ENCODE data around the gene ANKK1.
A peak's percentile ranks its signal among the peaks of the same experiment; 100 is the strongest.

Gene ANKK1, protein sequence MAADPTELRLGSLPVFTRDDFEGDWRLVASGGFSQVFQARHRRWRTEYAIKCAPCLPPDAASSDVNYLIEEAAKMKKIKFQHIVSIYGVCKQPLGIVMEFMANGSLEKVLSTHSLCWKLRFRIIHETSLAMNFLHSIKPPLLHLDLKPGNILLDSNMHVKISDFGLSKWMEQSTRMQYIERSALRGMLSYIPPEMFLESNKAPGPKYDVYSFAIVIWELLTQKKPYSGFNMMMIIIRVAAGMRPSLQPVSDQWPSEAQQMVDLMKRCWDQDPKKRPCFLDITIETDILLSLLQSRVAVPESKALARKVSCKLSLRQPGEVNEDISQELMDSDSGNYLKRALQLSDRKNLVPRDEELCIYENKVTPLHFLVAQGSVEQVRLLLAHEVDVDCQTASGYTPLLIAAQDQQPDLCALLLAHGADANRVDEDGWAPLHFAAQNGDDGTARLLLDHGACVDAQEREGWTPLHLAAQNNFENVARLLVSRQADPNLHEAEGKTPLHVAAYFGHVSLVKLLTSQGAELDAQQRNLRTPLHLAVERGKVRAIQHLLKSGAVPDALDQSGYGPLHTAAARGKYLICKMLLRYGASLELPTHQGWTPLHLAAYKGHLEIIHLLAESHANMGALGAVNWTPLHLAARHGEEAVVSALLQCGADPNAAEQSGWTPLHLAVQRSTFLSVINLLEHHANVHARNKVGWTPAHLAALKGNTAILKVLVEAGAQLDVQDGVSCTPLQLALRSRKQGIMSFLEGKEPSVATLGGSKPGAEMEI

GRCh38 chr11:113387605-113388211, at the start of gene ANKK1:
Gene ANKK1 (plus strand): TSS chr11:113387779. CDS start chr11:113387885, 106 bp downstream.
- DNase-seq: no peak

- no peak for DNase-seq
Measured at GRCh38 chr11:113338730-113339129, 48.8 kb upstream of the ANKK1 start.

GRCh38 chr11:113339929-113340589, 47.5 kb upstream of the ANKK1 start:
- DNase-seq: no peak

GRCh38 chr11:113341388-113342165, 46.0 kb upstream of the ANKK1 start:
- no peak for DNase-seq

DNA sequence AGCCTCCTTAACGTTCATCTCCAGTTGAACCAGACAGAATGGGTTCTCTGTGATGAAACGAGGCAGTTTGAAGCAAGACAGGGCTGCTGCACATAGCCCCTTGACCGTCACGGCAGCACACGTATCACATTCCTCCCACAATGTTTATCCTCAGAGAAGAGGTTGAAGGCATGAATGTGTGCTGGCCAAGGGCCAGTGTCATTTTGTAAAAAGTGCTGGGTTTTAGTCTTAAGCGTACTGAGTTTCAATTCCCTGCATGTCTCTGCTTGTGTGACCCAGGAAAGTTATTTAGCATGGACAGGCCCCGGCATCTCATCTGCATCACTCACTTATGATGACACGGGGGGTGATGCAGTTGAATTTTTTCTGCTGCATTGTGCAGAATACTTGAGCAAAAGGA, 41.6 kb upstream of the ANKK1 start:
- DNase-seq: no peak

DNA sequence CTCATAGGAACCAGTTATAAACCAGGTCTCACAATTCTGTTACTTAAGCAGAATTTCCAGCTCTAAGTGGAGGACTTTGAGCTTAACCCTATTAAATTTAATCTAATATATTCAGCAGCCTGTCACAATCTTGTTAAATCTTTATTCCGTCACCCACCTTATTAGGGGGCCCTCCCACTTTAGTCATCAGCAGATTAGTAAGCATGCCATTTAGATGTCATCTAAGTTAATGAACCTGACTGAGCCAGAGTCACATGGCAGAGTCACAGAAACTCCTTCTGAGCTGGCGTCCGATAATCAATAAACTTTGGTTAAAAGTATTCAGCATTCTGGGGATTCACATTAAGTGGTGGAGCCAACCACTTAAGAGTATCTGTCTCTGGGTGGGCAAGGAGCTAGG, 38.1 kb upstream of the ANKK1 start:
- no peak for DNase-seq

GRCh38 chr11:113350336-113351067, 37.1 kb upstream of the ANKK1 start:
- DNase-seq: peak in 1 of 2 experiments; percentile 55

GRCh38 chr11:113351068-113351450, 36.5 kb upstream of the ANKK1 start:
- no peak for DNase-seq

DNA sequence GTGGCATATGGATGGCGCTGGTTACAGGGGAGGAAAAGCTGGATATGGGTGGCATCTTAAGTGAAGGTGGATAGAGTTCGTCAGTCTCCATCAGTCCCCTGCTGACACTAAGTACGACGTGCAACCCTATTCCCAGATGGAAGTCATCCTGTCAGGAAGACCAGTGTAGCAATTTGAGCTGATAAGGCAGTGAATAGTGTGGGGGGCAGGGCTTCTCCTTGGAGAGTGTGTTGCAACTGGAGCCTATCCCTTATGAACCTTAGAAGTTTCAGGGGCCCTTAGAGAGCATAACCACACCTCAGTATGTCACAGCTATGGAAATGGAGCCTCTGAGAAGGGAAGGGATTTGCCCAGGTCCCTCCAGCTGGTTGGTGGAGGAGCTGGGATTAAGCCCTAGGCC, 36.1 kb upstream of the ANKK1 start:
- no peak for DNase-seq

GRCh38 chr11:113356203-113356602, 31.4 kb upstream of the ANKK1 start:
- DNase-seq: no peak

GRCh38 chr11:113363406-113363805, 24.2 kb upstream of the ANKK1 start:
- no peak for DNase-seq

DNA sequence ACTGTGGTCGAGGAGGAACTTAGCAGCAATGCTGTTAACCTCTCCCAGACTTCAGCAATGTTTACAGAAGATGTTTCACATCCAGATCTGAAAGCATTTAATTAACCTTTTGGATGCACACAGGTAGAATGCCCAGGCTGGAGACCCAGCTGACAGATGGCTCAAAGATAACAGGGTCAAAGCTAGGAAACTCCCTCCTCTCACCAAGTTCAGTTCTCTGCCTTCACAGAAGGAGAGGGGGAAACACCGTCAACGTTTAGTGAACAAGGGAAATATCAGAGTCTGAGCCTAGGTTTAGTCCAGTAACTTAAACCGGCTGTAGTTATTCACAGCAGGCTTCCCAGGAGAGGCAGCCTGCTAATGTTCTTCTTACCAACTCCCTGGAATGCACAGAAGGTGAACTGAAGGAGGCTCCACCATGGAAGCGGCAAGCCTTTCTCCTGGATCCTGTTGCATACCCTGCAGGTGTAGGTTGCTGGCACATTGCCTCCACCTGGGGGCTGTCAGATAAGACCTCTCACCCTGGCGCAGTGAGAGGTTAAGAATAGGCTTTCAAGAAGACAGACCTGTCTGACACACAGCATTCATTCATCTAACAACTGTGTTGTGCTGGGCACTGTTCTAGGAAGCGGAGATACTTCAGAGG, 23.5 kb upstream of the ANKK1 start:
- DNase-seq: no peak

DNA sequence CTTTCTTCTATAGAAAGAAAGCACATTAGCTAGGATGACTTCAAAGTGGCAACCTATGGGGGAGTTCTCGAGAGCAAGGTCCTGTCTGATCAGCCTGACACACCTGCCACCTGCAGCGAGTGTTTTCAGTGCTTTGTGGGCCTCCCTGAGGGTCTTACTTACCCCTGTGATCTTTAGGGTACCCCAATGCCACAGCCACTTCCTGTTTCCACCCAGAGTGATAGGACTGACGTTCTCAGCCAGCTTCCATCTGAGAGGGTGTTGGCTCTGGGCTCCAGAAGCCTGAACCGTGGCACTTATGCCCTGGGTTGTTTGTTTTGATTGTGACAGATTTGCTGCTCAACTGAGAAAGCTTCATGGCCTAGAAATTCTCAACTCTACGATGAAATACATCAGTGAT, 21.7 kb upstream of the ANKK1 start:
- no peak for DNase-seq

GRCh38 chr11:113369411-113369810, 18.2 kb upstream of the ANKK1 start:
- no peak for DNase-seq

DNA sequence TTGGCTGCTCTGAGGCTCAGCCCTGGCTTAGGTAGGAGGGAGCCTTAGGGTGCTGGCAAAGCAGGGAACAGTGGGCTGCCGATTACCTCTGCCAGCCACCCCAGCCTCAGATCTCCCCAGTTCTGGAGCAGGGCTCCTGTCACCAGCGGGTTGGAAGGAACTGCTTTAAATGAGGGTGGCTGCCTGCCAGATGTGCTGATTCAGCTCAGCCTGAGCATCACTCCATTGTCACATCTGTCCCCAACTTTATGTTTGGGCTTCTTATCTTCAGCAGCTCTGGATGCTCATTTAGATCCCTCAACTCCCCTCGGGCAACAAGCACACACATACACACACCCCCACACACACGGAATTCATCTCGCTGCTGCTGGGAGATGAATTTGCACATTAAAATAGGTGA, 16.9 kb upstream of the ANKK1 start:
- DNase-seq: no peak

DNA sequence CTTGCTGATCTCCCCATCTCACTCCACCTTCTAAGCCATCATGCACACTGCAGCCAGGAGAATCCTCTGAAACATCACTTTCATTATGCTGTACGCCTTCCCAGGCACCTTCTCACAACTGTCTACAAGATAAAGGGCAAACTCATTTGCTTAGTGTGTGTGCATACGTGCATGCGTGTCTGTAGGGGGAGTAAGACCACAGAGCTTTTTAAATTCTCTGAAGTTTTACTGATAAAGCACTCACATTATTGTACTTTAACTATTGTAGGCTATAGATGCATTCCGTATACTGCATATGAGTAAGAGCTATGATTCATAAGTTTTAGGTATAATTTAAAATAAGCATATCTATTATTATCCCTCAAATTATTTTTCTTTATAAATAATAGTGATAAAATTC, 15.3 kb upstream of the ANKK1 start:
- DNase-seq: no peak

- no peak for DNase-seq
Measured at GRCh38 chr11:113373306-113373705, 14.3 kb upstream of the ANKK1 start.

DNA sequence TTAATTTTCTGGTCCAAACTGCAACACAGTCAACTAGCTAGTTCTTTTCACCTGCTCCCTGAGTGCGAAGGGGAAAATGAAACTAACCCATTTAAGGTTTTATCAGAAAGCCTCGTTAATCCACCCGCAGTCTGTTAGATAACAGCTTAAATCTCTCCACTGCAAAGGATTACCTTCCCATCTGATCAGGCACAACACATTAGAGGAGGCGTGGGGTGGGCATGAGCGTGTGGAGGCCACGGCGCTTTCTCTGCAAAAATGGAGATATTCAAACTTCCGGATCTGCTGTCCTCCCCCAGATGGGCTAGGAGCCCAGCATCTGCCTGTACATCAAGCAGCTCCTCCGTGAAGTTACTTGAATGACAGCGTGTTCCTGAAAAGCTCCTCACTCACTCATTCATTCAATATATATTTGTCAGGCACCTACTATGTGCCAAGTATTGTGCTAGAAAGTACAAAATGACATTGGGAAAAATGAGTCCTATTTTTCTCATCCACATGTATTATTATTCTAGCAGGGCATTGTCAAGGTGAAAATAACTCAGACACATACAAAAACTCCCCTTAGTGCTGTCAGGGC, 13.5 kb upstream of the ANKK1 start:
- no peak for DNase-seq

DNA sequence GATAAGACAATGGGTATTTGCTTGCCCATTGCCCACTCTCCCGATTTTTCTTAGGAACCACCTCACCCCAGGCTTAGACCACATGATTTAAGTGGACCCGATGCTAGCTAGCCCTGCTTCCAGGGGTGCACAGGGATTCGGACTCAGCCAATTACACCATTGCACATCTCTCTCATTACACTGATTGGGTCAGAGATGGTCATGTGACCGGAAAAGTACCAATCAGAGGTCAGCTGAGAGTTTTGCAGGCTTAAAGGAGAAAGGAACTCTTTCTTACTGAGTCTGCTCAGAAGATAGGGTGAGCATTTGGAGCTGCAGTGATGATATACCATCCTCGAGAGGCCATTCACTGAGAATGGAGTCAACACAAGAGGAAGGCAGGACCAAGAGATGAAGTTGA, 12.2 kb upstream of the ANKK1 start:
- DNase-seq: no peak

GRCh38 chr11:113376156-113376555, 11.4 kb upstream of the ANKK1 start:
- DNase-seq: no peak
